Astrocyte (in vitro differentiated cells and primary cell): ENCODE data around the gene VSIG2.

Experiments used
- EZH2 ChIP-seq: IDR thresholded peaks from 2 replicates; pipeline ENCODE4 v1.6.1; 2012; ENCODE audit warnings: mild to moderate bottlenecking, low read length, inconsistent platforms; ENCODE audit not compliant: insufficient read depth
- TF ChIP-seq, protein P1 (sequence below): IDR thresholded peaks from 2 replicates; pipeline ENCODE4 v1.5.1; 2011; ENCODE audit warnings: low read depth, mild to moderate bottlenecking, inconsistent platforms, low read length, moderate library complexity; ENCODE audit not compliant: insufficient read depth

DNA sequence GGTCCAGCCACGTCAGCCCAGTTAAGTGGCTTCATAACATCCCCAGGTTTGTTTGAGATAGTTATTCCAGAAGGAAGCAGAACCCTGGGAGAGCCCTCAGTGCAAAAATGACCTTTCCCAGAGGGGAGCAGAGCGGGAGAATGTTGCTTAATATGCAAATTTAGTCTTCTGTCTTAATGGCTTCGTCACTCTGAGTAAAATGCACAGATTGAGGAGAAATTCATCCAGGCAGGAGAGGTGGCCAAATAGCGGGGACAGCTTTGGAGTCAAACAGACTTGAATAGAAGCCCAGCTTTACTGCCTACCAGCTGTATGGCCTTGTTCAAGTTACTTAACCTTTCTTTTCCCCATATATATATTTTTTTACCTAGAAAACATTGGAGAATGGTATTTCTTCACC, 24.6 kb downstream of the VSIG2 start:
- TF ChIP-seq, protein P1, sequence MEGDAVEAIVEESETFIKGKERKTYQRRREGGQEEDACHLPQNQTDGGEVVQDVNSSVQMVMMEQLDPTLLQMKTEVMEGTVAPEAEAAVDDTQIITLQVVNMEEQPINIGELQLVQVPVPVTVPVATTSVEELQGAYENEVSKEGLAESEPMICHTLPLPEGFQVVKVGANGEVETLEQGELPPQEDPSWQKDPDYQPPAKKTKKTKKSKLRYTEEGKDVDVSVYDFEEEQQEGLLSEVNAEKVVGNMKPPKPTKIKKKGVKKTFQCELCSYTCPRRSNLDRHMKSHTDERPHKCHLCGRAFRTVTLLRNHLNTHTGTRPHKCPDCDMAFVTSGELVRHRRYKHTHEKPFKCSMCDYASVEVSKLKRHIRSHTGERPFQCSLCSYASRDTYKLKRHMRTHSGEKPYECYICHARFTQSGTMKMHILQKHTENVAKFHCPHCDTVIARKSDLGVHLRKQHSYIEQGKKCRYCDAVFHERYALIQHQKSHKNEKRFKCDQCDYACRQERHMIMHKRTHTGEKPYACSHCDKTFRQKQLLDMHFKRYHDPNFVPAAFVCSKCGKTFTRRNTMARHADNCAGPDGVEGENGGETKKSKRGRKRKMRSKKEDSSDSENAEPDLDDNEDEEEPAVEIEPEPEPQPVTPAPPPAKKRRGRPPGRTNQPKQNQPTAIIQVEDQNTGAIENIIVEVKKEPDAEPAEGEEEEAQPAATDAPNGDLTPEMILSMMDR, result no peak
- TF ChIP-seq EZH2, result no peak
